ENCODE data around the gene CYP1A2. TPM values are rescaled to one million over a fixed set of nuclear protein-coding genes. Genes with fewer than 3 reads are reported as not detected.

The CYP1A2 gene
- total RNA-seq, 1 experiment from 2014 or later: not detected

DNA sequence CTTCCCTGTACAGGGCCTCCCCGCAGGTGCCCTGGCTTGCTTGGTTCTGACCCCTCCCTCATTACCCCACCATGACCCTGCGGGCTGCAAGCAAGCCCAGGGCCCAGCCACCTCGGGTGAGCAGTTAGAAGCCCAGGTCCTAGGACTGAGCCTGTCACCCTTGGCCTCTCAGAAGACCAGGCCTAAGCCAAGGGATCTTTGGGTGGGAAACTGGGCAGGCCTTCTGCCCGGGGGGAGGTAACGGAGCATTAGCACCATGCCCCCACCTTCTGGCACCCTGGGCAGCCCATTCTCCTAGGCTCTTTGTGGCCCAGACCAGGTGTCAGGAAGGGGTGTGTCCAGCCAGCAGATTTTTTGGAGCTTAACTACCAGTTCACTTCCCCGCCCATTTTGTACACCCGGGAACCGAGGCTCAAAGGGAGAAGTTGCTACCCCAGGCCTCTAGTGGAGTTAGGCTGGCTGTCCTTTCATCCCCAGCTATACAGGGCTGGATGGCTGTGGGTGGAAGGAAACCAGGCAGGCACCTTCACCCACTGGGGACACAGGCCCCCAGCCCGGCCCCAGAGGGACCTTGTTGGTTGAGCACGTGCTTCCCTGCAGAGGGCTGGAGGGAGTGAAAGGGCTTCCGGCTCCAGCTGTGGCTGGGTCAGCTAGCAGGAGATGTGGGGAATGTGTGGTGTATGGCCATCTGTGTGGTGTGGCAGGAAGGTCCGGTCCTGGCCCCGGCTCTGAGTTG, 34.6 kb downstream of the CYP1A2 start:
- DNase-seq: no peak
- Histone ChIP-seq H3K36me3 (ENCODE audit: low read depth, low read length) (no peaks in the 10 kb centered on the region; the same call in 1 of the 2 replicates), H3K9me3 (ENCODE audit: low read length) (no peaks in the 10 kb centered on the region), H4K20me1 (ENCODE audit: low read length) (0 out of 2 replicates have a peak, but pooled peaks cover 6% of the 10 kb centered on the region), H3K9ac (ENCODE audit: low read length) (peak overlapping the region; percentile 85), H3K9me2 (replicated peaks; ENCODE audit: low read length) (no peaks in the 10 kb centered on the region), H2AFZ (ENCODE audit: low read length) (peak overlapping the region; percentile 48; the same call in 1 of the 2 replicates), H3K4me3 (ENCODE audit: low read length) (peak overlapping the region; percentile 98), H3K27me3 (ENCODE audit: low read length) (no peaks in the 10 kb centered on the region), H3K27ac (ENCODE audit: low read length) (no peak overlapping the region), H3K79me2 (ENCODE audit: low read length) (peaks cover 58% of the 10 kb centered on the region), H3F3A (ENCODE audit: low read length, unreplicated experiment) (no peaks in the 10 kb centered on the region), H3K4me2 (ENCODE audit: low read length) (peak overlapping the region; percentile 99), H3K4me1 (ENCODE audit: insufficient read depth, low read length) (peaks cover 18% of the 10 kb centered on the region)
- ChIA-PET CTCF (interaction anchor here (0.8 kb wide), 1 partner anchor 10 kb away, joined by 3 read pairs; no protein-coding TSS in a partner anchor), POLR2A (ENCODE audit: unreplicated experiment) (interaction anchor here (0.5 kb wide), 1 partner anchor 45 kb away, joined by 3 read pairs; no protein-coding TSS in a partner anchor)
- TF ChIP-seq, protein P1, sequence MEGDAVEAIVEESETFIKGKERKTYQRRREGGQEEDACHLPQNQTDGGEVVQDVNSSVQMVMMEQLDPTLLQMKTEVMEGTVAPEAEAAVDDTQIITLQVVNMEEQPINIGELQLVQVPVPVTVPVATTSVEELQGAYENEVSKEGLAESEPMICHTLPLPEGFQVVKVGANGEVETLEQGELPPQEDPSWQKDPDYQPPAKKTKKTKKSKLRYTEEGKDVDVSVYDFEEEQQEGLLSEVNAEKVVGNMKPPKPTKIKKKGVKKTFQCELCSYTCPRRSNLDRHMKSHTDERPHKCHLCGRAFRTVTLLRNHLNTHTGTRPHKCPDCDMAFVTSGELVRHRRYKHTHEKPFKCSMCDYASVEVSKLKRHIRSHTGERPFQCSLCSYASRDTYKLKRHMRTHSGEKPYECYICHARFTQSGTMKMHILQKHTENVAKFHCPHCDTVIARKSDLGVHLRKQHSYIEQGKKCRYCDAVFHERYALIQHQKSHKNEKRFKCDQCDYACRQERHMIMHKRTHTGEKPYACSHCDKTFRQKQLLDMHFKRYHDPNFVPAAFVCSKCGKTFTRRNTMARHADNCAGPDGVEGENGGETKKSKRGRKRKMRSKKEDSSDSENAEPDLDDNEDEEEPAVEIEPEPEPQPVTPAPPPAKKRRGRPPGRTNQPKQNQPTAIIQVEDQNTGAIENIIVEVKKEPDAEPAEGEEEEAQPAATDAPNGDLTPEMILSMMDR (conservative IDR thresholded peaks at IDR 0.05; ENCODE audit: low read depth, low read length): no peak
- no peak for TF ChIP-seq EZH2phosphoT487 (IDR thresholded peaks at IDR 0.05; ENCODE audit: borderline replicate concordance, low read length)
- no peak for TF ChIP-seq EZH2 (IDR thresholded peaks at IDR 0.05; ENCODE audit: low read length, unreplicated experiment)
- ATAC-seq: peak; percentile 20
- TSS peak; percentile 31 for BruUV-seq (replicated peaks)
- intact Hi-C loops (cut with micrococcal nuclease): no loop called here

DNA sequence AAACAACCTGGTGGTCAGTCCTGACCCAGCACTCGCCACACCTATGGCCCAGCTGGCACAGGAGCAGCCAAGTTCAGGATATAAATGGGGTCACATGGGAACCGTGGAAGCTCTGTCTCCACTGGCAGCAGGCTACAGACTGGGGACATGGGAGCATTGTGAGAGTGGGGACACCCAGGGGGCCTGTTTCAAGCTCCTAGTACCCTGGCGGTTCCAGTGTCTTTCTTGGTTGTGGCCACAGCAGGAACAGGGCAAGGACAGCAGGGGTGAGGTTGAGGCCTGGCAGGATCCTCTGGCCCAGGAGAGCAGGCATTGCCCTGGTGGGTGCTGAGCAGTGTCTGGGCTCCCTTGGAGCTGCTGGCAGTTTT, 35.1 kb downstream of the CYP1A2 start:
- ATAC-seq (no peak; the same call in 1 of the 2 replicates), DNase-seq (no peak)
- no TSS peak for BruUV-seq (replicated peaks)
- no peaks in the 10 kb centered on the region for H3K9me2 ChIP-seq (replicated peaks; ENCODE audit: low read length)
- peak overlapping the region; percentile 48; the same call in 1 of the 2 replicates for H2AFZ ChIP-seq (ENCODE audit: low read length)
- peak overlapping the region; percentile 98 for H3K4me3 ChIP-seq (ENCODE audit: low read length)
- TF ChIP-seq EZH2 (IDR thresholded peaks at IDR 0.05; ENCODE audit: low read length, unreplicated experiment) (no peak), EZH2phosphoT487 (IDR thresholded peaks at IDR 0.05; ENCODE audit: borderline replicate concordance, low read length) (no peak)
- TF ChIP-seq, protein P1 (conservative IDR thresholded peaks at IDR 0.05; ENCODE audit: low read depth, low read length): no peak
- H3F3A ChIP-seq (ENCODE audit: low read length, unreplicated experiment): no peaks in the 10 kb centered on the region
- peaks cover 22% of the 10 kb centered on the region for H3K4me1 ChIP-seq (ENCODE audit: insufficient read depth, low read length)
- CTCF ChIA-PET: interaction anchor here (0.8 kb wide), 1 partner anchor 10 kb away, joined by 3 read pairs; no protein-coding TSS in a partner anchor
- H3K27ac ChIP-seq (ENCODE audit: low read length): no peak overlapping the region
- peaks cover 11% of the 10 kb centered on the region; the same call in 1 of the 2 replicates for H4K20me1 ChIP-seq (ENCODE audit: low read length)
- H3K27me3 ChIP-seq (ENCODE audit: low read length): no peaks in the 10 kb centered on the region
- H3K4me2 ChIP-seq (ENCODE audit: low read length): peak overlapping the region; percentile 99
- H3K36me3 ChIP-seq (ENCODE audit: low read depth, low read length): no peaks in the 10 kb centered on the region; the same call in 1 of the 2 replicates
- POLR2A ChIA-PET (ENCODE audit: unreplicated experiment): no interaction called here
- H3K79me2 ChIP-seq (ENCODE audit: low read length): peaks cover 64% of the 10 kb centered on the region
- peak overlapping the region; percentile 85 for H3K9ac ChIP-seq (ENCODE audit: low read length)
- no peaks in the 10 kb centered on the region for H3K9me3 ChIP-seq (ENCODE audit: low read length)
- intact Hi-C loops (cut with micrococcal nuclease): no loop called here
